Activated gamma-delta T cell treated with Interleukin-2 at 50 U/mL for 16 hours (primary cell): ENCODE data around the gene IMPDH2.
"Not testable (repeated sequence)": the region's sequence is repeated elsewhere in the genome, so short reads cannot be mapped to it uniquely, and the experiment has no call there.

ENCODE experiments used
- DNase-seq: peaks from one replicate; pipeline ENCODE4 v3.0.0-alpha.2; 2020

IMPDH2 gene

GRCh38 chr3:49021213-49021812 lies 7.9 kb downstream of the IMPDH2 start:
- DNase-seq, result peak; percentile 99

- DNase-seq, result peak; percentile 23
Measured at GRCh38 chr3:49020330-49021212, 8.6 kb downstream of the IMPDH2 start.

GRCh38 chr3:49019941-49020329 lies 9.3 kb downstream of the IMPDH2 start:
- DNase-seq, result no peak

- DNase-seq, result no peak
Measured at GRCh38 chr3:49018707-49019006, 10.5 kb downstream of the IMPDH2 start.

GRCh38 chr3:49017971-49018706 lies 11.1 kb downstream of the IMPDH2 start, which contains the start of gene DALRD3:
Gene DALRD3 (minus strand): TSS chr3:49018580. CDS start chr3:49018564, 16 bp downstream.
- DNase-seq, result peak; percentile 49

- DNase-seq, result no peak
Measured at GRCh38 chr3:49017229-49017970, 11.8 kb downstream of the IMPDH2 start.

- DNase-seq, result no peak
Measured at GRCh38 chr3:49016414-49017228, 12.6 kb downstream of the IMPDH2 start.

GRCh38 chr3:49015765-49016164 lies 13.4 kb downstream of the IMPDH2 start:
- no peak for DNase-seq

- DNase-seq, result no peak
Measured at GRCh38 chr3:49015072-49015471, 14.1 kb downstream of the IMPDH2 start.

- peak; percentile 50 for DNase-seq
Measured at GRCh38 chr3:49013738-49014660, 15.2 kb downstream of the IMPDH2 start.

- no peak for DNase-seq
Measured at GRCh38 chr3:49013113-49013737, 16.0 kb downstream of the IMPDH2 start.

- DNase-seq, result no peak
Measured at GRCh38 chr3:49012441-49013017, 16.7 kb downstream of the IMPDH2 start.

- DNase-seq, result no peak
Measured at GRCh38 chr3:49009396-49009795, 19.8 kb downstream of the IMPDH2 start.

- DNase-seq, result not testable (repeated sequence)
Measured at GRCh38 chr3:49008627-49009026, 20.6 kb downstream of the IMPDH2 start.

- peak; percentile 78 for DNase-seq
Measured at GRCh38 chr3:49007771-49008528, 21.2 kb downstream of the IMPDH2 start.

GRCh38 chr3:49007068-49007770 lies 22.0 kb downstream of the IMPDH2 start, which contains the start of gene WDR6:
Gene WDR6 (plus strand): TSS chr3:49007391. CDS start chr3:49007432, 41 bp downstream.
- peak; percentile 97 for DNase-seq

- no peak for DNase-seq
Measured at GRCh38 chr3:49006408-49007067, 22.7 kb downstream of the IMPDH2 start.

GRCh38 chr3:49005998-49006397 lies 23.2 kb downstream of the IMPDH2 start:
- no peak for DNase-seq
